ENCODE measurements around the gene NOVA2. TPM values are rescaled to one million over a fixed set of nuclear protein-coding genes. Genes with fewer than 3 reads are reported as not detected.
A peak's percentile ranks its signal among the peaks of the same experiment; 100 is the strongest.

Gene NOVA2
- total RNA-seq, 1 donor: under 0.01 TPM

DNA sequence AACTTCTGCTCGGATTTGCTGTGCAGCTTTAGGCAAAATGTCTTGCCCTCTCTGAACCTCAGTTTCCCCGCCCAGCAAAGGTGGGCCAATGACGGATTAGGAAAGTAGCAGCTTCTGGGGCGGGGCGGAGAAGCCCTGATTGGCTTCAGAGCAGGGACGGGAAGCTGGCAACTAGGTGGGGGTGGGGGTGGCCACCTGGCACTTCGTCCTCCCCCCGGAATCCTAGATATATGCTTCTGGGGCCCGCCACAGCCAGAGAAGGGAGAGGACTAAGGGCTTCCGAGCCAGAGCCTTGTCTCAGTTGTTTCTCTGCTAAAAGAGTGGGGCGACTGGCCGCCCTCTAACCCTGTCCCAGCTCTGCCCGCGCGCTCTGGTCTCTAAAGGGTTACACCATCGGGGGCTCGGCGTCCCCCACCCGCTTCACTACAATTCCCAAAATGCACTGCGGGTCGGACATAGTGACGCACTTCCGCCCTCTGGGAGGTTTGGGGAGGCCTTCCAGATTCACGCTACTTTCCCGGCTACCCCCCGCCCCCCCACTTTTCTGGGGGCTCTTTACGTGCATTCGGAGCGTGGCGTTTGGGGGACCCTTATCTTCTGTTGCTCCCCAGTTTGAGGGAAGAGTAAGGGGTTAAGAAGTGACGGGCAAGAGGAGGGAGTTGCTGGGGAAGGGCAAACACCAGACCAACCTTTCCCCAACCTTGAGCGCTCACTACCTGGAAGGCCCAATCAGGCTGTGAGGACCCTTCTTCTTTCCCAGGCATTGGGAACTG lies 87.1 kb downstream of the NOVA2 start:
- no peaks in the 10 kb centered on the region for H3K27me3 ChIP-seq (ENCODE audit: insufficient read depth, low read length)
- H3K4me1 ChIP-seq (ENCODE audit: insufficient read depth, low read length): peaks cover 35% of the 10 kb centered on the region
- peak overlapping the region; percentile 65 for H3K4me3 ChIP-seq (ENCODE audit: low read length)
- no peaks in the 10 kb centered on the region for H3K9me3 ChIP-seq (ENCODE audit: low read depth, low read length)

DNA sequence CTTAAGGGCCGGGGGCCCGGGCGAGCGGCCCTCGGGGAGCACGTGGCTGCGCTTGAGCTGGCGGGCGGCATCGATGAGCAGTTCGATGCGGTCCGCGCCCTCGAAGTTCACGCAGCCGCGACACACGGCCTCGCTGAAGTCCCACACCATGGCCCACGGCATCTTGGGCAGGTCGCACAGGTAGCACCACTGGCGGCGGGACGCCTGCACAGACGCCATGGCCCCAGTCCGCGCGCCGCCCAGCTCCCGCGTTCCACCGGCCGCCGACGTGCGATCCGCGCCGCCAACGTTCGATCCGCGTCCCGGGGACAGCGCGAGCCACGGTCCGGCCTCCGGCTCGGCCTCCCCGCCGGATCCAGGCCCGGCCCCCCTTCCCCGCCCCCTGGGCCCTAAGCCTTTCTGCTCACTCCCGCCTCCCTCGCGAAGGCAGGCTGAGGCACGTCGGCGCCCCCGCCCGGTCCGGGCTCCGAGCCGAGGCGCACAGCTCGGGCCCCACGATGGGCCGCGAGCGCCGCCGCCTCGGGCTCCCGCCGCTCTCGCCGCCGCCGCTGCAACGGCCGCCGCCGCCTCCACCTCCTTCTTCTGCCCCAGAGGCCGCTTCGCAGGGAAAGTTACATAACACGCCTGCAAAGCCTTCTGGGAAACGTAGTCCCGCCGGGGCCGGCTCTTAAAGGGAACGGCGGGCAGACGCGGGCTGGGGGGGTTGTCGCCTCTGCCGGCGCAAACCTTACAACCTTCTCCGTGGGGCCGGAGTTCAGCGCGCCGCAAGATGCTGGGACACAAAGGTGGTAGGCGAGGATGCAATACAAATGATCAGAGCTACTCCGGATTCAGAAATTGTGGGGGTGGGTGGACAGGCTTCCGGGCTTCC lies 87.9 kb downstream of the NOVA2 start, which contains the start of gene IRF2BP1:
TSS of gene IRF2BP1 (minus strand) at position 586 of the 871 bp plus-strand sequence. CDS start at position 219, 367 bp downstream.
- H3K27me3 ChIP-seq (ENCODE audit: insufficient read depth, low read length): no peaks in the 10 kb centered on the region
- H3K4me3 ChIP-seq (ENCODE audit: low read length): peak within 1 kb of the TSS; percentile 65
- H3K9me3 ChIP-seq (ENCODE audit: low read depth, low read length): no peaks in the 10 kb centered on the region
- peaks cover 35% of the 10 kb centered on the region for H3K4me1 ChIP-seq (ENCODE audit: insufficient read depth, low read length)

DNA sequence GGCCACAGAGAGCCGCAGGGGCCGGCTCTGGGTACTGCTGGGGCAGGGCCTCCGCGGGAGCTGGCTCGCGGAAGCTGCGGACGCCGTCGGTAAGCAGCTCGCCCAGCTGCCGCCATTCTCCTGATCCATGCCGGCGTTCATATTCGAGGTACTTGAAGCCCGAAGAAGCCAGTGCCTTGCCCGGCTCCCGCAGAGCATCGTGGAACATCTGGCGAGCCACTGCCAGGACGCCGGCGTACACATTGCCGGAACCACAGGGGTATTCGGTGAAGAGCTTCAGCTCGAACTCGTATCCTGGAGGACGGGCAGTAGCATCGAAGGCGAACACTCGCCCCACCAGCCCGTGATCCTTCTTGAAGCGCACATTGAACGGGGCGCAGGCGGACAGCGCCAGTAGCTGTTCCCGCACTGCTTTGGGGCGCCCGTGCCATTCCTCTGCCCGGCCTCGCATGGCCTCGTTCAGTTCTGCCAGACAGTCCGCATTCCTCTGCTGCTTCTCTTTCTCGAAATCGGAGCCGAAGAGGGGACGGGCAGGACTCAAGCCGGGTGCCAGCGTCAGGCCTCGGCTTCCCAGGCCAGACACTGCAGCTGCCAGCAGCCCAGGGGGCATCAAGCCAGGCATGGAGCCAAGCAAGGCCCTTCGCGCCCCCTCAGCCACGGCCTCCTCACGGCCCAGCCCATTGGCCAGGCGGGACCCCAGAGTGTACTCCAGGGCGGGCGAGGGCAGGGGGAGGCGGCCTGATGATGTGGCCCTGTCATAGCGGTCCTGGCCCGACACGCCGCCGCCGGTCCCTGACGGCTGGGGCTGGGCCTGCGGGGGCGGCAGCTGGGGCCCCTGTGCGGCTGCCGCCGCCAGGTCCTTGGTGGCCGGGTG lies 88.7 kb downstream of the NOVA2 start:
- H3K4me3 ChIP-seq (ENCODE audit: low read length): peak overlapping the region; percentile 65
- peaks cover 35% of the 10 kb centered on the region for H3K4me1 ChIP-seq (ENCODE audit: insufficient read depth, low read length)
- no peaks in the 10 kb centered on the region for H3K9me3 ChIP-seq (ENCODE audit: low read depth, low read length)
- H3K27me3 ChIP-seq (ENCODE audit: insufficient read depth, low read length): no peaks in the 10 kb centered on the region

DNA sequence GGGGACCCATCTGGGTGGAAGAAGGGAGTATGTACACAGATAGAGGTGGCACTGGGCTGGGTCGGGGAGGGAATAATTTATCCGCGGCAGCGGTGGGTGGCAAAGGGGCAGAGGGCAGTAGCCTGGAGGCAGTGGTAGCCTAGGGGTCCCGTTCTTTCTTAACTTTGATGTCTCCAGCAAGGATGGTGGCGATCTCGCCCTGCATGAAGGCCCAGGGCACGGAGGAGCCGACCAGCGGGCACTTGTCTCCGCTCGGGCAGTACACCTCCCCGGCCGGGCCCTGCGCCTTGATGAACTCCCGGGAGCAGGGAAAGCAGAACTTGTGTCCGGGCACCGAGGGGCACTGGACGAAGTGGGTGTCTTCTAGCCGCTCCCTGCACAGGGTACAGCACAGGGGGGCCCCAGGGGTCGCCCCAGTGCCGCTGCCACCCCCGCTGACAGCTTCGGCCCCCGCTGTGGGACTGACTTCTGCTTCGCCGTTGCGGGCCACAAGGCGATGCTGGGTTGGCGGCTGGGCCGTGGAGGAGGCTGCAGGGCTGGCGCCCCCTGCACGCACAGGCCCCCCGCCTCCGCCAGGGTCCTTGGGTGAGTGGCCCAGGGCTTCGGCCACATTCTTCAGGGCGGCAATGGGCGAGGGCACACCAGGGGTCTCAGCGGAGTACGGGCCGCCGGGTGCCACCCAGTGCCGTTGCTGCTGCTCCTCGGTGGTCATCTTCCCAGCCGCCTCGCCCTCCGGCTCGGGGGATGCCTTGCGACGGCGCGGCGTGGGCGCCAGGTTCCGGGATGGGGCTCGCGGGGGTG lies 89.6 kb downstream of the NOVA2 start:
- H3K4me1 ChIP-seq (ENCODE audit: insufficient read depth, low read length): peaks cover 35% of the 10 kb centered on the region
- no peak overlapping the region for H3K4me3 ChIP-seq (ENCODE audit: low read length)
- H3K9me3 ChIP-seq (ENCODE audit: low read depth, low read length): no peaks in the 10 kb centered on the region
- no peaks in the 10 kb centered on the region for H3K27me3 ChIP-seq (ENCODE audit: insufficient read depth, low read length)

Other genes starting within 250 kb of the NOVA2 start
- 8.0 TPM for gene FBXO46, start 243.0 kb downstream of the NOVA2 start, total RNA-seq
- gene MEIOSIN, start 240.4 kb downstream of the NOVA2 start, total RNA-seq: not detected
- gene SIX5, start 204.6 kb downstream of the NOVA2 start, total RNA-seq: under 0.01 TPM
- gene DMPK, start 191.4 kb downstream of the NOVA2 start, total RNA-seq: 5.8 TPM
- 15.2 TPM for gene DMWD, start 181.0 kb downstream of the NOVA2 start, total RNA-seq
- gene RSPH6A, start 158.6 kb downstream of the NOVA2 start, total RNA-seq: 0.10 TPM
- gene SYMPK, start 110.7 kb downstream of the NOVA2 start, total RNA-seq: 27.2 TPM
- not detected for gene FOXA3, start 109.5 kb downstream of the NOVA2 start, total RNA-seq
- 17.3 TPM for gene IRF2BP1, start 87.7 kb downstream of the NOVA2 start, total RNA-seq
- 1.3 TPM for gene MYPOP, start 71.3 kb downstream of the NOVA2 start, total RNA-seq
- not detected for gene NANOS2, start 59.1 kb downstream of the NOVA2 start, total RNA-seq
- 0.94 TPM for gene CCDC61, start 21.6 kb upstream of the NOVA2 start, total RNA-seq
- gene PGLYRP1, start 49.2 kb upstream of the NOVA2 start, total RNA-seq: not detected
- gene IGFL4, start 67.1 kb upstream of the NOVA2 start, total RNA-seq: 0.10 TPM
- gene IGFL3, start 150.8 kb upstream of the NOVA2 start, total RNA-seq: not detected
- not detected for gene IGFL2, start 174.4 kb upstream of the NOVA2 start, total RNA-seq

Measured in mononuclear cell (primary cell).